Activated naive CD4-positive, alpha-beta T cell treated with anti-CD3 and anti-CD28 coated beads, Interleukin-2, amount 50 U/mL, for 72 hours (primary cell): ENCODE data around the gene PDGFA. TPM values are rescaled to one million over a fixed set of nuclear protein-coding genes. Genes with fewer than 3 reads are reported as not detected.

Experiments
- ATAC-seq, 2 donors: fragments of 150-1000 bp; cut with Tn5 transposase; 2 replicates each; pipeline ENCODE4 v1.10.0; 2021; ENCODE audit warnings: mild to moderate bottlenecking in 2 of 2, moderate library complexity in 2 of 2
- DNase-seq, 2 donors: peaks; one replicate each; pipeline ENCODE4 v3.0.0; 2021 to 2022; ENCODE audit warnings: low spot score in 2 of 2
- H3K27ac Mint-ChIP-seq, 2 donors: one replicate each; pipeline ENCODE4 v1.8.0; 2022; ENCODE audit warnings: mild to moderate bottlenecking in 2 of 2, mixed read lengths in 2 of 2
- H3K36me3 Mint-ChIP-seq, 2 donors: one replicate each; pipeline ENCODE4 v1.8.0; 2022; ENCODE audit warnings: mixed read lengths in 2 of 2
- H3K9me3 Mint-ChIP-seq, 2 donors: one replicate each; pipeline ENCODE4 v1.8.0; 2022; ENCODE audit warnings: mixed read lengths in 2 of 2
- total RNA-seq, 2 donors: library from RNA; stranded (reverse); gene quantifications; one replicate each; pipeline ENCODE4 v1.2.3, GENCODE V29; 2022

PDGFA gene
- total RNA-seq, 2 donors from 2014 or later: 8.4 to 11.7 TPM

DNA sequence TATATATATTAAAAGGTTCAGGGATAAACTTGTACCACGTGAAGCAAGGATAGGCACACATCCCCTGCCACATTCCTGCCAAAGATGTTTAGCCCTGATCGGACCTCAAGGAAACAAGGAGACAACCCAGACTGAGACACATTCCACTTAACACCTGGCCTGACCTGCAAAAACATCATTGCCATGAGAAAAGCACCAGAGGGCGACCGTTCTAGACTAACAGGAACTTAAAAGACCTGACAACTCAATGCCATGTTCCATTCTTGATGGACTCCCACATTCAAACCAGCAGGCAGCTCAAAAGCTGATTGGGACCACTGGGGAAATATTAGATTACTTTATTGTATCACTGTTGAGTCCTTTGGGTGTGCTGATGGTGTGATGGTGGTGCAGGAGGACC is 8.1 kb upstream of the PDGFA start:
- ATAC-seq (no peak), DNase-seq (no peak)
- Mint-ChIP-seq H3K9me3 (no peaks in the 10 kb centered on the region), H3K36me3 (no peaks in the 10 kb centered on the region), H3K27ac (no peak overlapping the region)

DNA sequence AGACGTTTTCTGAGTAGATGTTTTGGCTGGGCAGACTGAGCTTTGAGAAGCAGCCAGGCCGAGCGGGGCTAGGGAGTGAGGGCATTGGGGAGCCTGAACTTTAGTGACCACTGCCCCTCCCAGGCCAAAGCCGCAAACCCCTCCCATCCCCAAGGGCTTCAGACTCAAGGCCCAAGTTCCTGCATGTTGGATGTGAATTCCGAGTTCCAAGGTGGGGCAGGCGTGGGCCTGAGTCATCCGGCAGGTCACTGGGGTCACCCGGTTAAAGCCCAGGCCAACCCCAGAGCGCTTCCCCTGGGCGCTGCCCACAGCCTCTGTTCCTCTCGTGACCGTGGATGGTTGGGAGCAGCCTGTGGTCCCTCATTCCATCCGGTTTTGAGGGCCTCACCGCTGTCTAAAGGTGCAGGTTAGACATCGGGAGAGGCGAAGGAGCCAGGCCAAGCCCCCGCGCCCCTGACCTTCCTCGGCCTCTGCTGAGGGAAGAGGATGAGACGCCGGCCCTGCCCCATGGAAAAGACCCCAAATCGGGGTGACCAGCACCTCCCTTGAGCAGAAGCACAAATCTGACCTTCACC is 6.9 kb upstream of the PDGFA start:
- H3K36me3 Mint-ChIP-seq: no peaks in the 10 kb centered on the region
- H3K9me3 Mint-ChIP-seq: no peaks in the 10 kb centered on the region
- DNase-seq (no peak), ATAC-seq (no peak)
- H3K27ac Mint-ChIP-seq: no peak overlapping the region

DNA sequence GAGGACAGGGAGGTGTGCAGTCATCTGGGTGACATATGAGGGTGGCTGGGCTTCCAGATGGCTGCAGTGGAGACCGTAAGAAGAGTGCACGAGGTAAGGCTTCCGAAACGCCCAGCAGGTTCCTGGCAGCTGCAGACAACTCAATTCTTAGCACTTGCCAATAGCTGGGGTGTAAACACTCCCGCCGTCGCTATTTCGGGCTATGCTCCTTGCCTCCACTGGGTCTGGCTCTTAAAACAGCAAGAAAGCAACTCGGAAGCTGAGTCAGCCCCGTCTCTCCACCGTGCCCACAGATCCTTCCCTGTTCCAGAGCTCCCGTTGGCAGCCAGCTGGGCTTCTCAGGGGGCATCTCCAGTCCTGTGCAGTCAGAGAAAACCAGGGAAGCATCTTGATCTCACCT is 6.1 kb upstream of the PDGFA start:
- H3K36me3 Mint-ChIP-seq: no peaks in the 10 kb centered on the region
- no peak overlapping the region for H3K27ac Mint-ChIP-seq
- no peaks in the 10 kb centered on the region for H3K9me3 Mint-ChIP-seq
- DNase-seq (no peak), ATAC-seq (no peak)

DNA sequence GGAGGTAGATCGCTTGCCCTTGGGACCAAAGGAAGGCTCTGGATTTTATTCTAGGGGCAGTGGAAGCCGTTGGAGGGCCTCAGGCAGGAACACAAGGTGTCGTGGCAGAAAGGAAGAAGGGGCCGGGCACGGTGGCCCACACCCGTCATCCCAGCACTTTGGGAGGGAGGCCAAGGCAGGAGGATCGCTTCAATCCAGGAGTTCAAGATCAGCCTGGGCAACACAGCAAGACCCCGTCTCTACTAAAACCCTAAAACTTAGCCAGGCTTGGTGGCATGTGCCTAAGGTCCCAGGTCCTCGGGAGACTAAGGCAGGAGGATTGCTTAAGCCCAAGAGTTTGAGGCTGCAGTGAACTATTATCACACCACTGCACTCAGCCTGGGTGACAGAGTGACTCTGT is 5.2 kb upstream of the PDGFA start:
- no peak for ATAC-seq
- no peak overlapping the region for H3K27ac Mint-ChIP-seq
- DNase-seq: no peak
- no peaks in the 10 kb centered on the region for H3K36me3 Mint-ChIP-seq
- no peaks in the 10 kb centered on the region for H3K9me3 Mint-ChIP-seq

DNA sequence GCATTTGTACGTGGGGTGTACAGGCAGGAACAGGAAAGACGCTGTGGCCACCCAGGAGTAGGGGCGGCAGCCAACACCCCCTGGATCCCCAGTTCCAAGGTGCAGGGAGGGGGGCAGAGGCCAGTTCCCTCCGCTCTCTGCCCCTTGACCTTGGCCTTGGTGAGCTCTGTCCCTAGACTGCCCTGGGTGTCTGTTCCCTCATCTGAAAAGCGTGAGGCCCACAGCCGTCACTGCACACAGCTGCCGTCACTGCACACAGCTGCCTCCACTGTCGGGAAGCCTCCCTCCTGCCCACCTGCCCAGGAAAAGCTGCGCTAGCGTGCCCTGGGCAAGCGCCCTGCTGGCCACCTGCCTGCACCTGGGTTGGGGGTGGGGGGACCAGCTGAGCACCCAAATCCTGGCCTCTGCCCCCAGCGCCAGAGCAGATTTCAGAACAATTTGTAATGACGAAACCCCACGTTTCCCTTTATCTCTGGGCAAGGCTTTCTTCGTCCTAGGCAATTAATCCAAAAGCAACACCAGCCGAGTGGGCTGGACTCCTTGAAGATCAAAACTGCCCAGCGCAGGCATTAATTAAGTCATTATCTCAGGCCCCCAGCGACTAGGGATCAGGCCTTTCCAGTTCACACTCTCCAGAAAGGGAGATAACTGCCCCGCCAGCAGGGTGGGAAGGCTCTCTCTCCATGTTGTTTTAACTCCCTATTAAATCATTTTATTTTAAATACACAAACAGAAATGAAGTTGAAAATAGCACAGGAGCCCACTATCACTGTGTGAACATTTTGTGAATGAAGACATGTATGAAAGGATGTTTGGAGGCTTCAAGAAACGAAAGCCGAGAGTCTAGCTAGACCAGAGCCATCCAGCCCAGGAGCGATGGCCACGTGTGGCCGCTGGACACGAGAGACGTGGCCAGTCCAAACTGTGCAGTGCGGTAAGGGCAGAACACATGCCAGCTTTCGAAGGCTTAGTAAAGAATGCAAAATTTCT is 4.0 kb upstream of the PDGFA start:
- DNase-seq: no peak
- Mint-ChIP-seq H3K36me3 (no peaks in the 10 kb centered on the region), H3K27ac (no peak overlapping the region), H3K9me3 (no peaks in the 10 kb centered on the region)
- no peak for ATAC-seq

DNA sequence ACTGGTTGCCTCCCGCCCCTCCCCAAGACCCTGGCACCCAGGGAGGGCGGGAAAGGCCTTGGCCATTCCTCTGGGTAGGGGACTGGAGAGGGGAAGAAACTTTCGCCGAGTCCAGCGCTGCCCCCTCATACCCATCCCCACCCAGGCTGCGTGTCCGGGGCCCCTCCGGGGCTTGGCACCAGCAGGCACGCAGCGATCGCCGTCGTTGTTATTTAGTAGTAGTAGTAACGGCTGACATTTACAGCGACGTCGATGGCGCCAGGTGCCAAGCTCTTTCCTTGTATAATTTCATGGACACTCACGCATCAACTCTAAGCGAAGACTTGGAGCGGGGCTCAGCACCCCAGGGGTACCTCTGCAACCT is 3.3 kb upstream of the PDGFA start:
- no peak for ATAC-seq
- H3K36me3 Mint-ChIP-seq: no peaks in the 10 kb centered on the region

DNA sequence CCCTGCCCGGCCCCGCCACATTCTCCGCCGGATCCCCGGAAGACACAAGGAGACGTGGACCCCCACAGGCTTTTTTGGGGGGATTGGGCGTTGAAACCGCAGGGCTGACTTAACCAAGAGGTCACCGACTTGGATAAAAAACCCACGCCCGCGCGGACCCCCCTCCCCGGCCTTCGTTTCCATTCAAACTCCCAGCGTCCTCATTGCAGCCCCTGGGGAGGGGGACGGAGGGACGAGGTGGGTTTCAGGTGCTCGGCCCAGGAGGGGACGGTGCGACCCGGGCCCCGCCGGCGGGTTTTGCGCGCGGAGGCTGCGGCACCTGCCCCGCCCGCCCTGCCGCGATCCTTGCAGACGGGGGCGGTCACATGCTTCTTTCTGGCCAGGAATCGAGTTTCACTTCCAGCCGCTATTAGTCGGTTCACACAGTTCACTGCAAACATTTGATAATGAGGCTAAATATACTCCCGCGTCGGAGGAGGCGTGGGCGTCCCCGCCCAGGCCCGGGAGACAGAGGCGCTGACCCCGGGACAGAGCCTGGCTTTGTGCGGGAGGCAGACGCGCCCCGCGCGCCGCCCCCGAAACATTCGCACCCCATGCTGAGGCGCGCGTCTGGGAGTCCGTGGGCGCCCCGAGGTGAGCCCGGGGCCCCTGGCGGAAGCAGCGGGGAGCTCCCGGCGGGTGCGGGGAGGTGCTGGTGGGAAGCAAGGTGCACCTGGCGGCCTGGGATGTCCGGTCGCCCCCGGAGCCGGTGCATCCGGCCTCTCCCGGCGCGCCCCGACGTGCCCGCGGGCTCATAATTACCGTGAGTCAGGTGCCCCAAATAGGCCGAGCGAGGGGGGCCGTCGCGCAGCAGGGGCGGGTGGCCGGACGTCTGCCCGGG is 2.7 kb upstream of the PDGFA start:
- Mint-ChIP-seq H3K36me3 (no peaks in the 10 kb centered on the region), H3K9me3 (no peaks in the 10 kb centered on the region), H3K27ac (no peak overlapping the region)
- DNase-seq (peak in 1 of 2 donors; percentile 15), ATAC-seq (peak in 1 of 2 donors; percentile 46)

More for the DNA sequence above, 3.3 kb upstream of the PDGFA start:
- no peaks in the 10 kb centered on the region for H3K9me3 Mint-ChIP-seq
- no peak for DNase-seq
- H3K27ac Mint-ChIP-seq: no peak overlapping the region

DNA sequence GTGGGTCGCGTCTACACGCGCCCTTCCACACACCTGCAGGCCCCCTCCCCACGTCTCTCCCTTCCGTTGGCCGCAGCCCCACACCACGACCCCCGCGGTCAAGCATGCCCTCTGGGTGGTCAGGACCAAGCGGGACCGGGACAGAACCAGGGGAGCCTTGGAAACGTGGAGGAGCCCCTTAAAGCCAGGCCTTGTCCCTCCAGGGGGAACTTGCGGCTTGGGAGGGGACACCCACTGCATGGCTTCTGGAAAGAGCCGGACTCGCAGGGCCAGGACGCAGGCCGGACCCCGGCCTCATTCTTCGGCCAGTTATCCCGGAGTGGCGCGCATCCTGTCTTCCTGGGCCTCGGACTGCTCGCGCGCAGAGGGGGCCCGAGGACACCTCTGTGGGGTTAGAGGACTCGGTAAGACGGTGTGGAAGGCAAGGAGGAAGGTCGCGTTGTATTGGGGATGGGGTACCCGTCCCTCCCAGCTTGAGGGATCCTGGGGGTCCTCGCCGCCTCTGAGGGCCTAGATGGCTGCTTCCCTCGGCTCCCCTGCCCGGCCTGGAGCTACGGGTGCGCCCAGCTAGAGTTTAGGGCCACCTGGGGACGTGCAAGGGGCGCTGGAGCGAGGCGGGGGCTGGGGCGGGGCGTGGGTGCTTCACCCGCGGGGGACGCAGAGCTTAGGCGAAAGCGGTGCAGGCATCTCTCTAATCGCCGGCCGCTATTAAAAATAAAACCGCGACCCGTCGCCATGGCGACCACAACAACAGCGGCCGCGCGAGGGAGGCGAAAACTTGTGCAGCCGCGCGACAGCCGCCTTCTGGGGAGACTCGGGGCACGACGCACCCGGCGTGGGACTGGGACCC is 1.8 kb upstream of the PDGFA start:
- H3K9me3 Mint-ChIP-seq: no peaks in the 10 kb centered on the region
- H3K27ac Mint-ChIP-seq: no peak overlapping the region
- peak in 1 of 2 donors; percentile 21 for DNase-seq
- ATAC-seq: no peak
- H3K36me3 Mint-ChIP-seq: no peaks in the 10 kb centered on the region

DNA sequence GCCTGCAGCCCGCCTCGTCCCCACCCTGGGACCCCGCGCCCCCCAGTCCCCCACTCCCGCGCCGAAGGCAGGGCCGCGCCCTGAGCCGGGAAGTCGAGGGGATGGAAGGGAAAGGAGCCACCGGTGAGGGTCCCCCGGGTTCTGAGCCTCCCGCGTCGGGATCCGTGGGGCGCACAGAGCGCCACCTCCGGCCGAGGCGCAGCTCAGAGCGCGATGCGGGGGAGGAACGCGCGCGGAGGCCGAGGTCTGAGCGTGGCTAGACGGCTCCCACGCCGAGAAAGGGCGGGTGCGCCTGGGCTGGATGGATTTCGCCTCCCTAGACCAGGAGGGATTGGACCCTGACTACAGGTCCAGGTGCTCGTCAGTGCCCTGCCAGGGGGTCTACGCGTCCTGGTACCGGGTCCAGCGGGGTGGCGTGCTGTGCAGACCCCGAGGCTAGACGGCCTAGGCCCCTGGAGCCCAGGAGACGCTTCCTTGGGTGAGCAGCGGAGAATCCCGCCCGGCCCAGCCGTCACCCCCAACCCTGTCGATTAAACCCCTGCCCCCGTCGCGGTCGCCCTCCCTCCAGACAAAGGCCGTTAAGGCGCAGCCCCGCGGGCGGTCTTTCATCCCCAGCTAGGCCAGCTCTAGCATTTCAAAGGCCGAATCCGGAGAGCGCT is 986 bp upstream of the PDGFA start:
- DNase-seq: peak in 1 of 2 donors; percentile 20
- Mint-ChIP-seq H3K36me3 (no peaks in the 10 kb centered on the region), H3K27ac (no peak overlapping the region), H3K9me3 (no peaks in the 10 kb centered on the region)
- ATAC-seq: no peak

DNA sequence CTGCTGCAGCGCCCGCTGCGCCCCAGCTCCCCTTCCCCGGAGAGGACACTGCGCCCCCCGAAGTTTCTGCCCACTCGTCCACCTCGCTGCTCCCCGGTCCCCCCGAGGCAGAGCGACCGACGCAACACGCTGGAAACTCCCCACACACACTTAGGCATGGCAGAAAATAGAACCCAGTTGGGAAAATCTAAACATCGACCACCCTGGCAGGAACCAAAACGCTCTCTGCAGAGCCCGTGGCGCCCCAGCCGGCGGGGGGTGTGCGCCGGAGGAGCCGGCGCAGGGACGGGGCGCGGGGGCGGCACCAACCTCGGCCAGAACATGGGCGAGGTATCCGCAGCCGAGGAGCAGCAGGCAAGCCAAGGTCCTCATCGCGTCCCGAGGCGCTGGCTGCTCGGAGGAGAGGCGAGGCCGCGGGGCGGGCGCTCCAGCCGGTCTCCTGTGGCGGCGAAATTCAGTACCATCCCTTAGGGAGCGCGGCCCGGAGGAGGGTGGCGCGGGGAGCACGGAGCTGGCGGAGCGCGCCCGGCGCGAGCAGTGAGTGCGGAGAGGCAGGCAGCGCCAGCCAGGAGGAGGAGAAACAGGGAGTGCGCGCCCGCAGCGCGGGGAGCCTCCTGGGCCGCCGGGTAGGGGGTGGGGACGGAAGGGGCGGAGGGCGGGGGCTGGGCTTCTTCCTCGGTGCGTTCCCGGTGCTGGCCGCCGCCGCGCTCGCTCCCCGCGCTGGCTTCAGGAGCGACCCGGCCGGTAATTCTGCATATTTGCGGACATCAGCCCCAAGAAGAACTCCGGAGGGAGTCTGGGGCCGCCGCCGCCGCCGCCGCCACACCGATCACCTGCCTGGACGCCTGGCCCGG is 789 bp downstream of the PDGFA start:
- peak in 1 of 2 donors; percentile 53 for DNase-seq
- Mint-ChIP-seq H3K27ac (no peak overlapping the region), H3K36me3 (no peaks in the 10 kb centered on the region), H3K9me3 (no peaks in the 10 kb centered on the region)
- peak; percentile 47 to 70 for ATAC-seq

DNA sequence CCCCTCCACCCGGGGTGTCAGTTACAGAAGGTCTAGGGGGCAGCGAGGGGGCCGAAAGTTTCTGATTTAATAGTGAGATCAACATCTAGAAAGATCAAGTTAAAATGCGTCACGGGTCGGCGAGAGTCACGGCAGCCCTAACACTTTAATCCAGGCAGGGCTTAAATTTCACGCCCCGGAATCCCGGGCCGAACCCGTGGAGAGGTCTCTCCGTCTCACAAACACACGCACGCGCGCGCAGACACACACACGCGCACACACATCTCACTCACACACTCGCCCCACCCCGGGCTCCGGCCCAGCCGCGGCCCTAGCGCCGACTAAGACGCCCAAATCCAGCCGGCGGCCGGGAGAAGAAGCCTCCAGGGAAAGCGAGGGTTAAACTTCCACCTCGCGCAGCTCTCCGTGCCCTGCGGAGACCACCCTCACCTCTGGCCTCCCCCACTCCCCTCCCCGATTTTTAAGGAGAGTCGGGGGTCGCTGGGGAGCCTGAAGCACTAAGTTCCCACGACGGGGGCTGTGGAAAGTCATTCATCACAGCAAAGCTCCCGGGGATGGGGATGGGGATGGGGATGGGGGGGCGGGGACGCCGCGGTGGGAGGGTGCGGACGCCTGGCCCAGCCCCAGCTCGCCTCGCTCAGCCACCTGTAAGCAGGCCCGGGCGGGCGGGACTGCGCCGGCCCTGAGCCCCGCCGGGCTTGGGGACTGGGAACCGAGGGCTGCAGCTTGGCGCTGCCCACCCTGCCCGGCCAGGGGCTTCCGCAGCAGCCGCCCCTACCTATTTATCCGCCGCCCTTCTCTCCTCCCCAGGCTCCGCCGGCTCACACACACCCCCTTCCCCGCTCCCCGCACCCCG is 1.6 kb downstream of the PDGFA start:
- Mint-ChIP-seq H3K27ac (no peak overlapping the region), H3K9me3 (no peaks in the 10 kb centered on the region), H3K36me3 (no peaks in the 10 kb centered on the region)
- DNase-seq: peak in 1 of 2 donors; percentile 26
- ATAC-seq: no peak

DNA sequence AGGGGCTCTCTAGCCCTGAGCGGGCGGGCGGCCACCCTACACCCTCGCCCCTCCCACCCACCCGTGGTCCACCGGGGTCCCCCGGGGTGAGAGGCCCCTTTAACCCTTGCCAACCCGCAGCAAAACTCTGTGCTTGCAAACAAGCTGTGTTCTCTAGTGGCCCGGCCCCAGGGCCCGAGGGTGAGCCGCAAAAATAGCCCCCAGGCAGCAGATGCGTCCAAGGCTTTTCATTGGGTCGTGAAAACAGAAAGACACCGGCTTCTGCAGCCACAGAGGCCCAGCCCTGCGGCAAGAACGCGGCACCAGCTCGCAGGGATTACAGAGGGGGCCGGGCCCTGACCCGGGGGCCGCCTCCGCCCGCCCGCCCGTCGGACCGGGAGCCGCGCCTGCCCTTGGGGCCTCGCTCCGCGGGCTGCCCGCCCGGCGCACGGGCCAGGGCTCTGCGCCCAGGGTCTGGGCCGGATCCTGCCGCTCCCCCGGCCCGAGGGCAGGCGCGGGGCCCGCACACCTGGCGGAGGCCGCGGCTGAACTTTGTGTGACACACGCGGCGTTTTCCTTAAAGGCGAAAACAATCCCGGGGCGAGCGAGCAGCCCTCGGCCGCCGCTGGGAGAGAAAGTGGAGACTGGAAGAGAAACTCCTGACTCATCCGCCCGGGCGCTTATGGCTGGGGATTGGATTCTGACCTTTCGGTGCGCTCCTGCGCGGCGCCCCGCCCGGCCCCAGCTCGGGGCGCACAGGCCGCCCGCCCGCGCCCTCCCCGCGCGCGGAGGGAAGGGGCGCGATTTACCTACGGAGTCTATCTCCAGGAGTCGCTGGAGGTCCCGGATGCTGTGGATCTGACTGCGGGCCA is 2.8 kb downstream of the PDGFA start:
- DNase-seq (peak; percentile 37 to 72), ATAC-seq (peak in 1 of 2 donors; percentile 70)
- Mint-ChIP-seq H3K9me3 (no peaks in the 10 kb centered on the region), H3K27ac (no peak overlapping the region), H3K36me3 (no peaks in the 10 kb centered on the region)

DNA sequence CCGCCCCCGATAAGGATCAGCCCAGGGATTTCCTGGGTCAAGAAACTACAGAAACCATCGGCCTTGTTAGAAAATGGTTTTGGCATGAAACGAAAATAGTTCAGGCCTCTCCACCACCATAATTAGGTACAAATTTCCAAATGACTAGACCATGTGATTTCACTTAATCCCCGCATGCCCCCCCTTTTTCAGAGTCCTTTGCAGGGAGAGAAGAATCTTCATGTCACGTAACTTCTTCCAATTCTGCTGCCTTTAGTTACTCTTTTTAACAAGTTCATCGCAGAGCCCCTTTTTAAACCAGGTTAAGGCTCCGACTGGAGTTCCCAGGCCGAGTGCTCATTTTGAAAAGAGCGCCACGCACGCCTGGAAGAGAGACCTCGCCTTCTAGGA is 3.4 kb downstream of the PDGFA start:
- Mint-ChIP-seq H3K9me3 (no peaks in the 10 kb centered on the region), H3K27ac (no peak overlapping the region), H3K36me3 (no peaks in the 10 kb centered on the region)
- ATAC-seq: no peak
- DNase-seq: no peak
